Measurements from ENCODE around the gene NOC4L. TPM values are rescaled to one million over a fixed set of nuclear protein-coding genes. Genes with fewer than 3 reads are reported as not detected.

NOC4L gene
- total and polyA plus RNA-seq, 9 donors = 5.7 to 16.0 (median 12.2) TPM

DNA sequence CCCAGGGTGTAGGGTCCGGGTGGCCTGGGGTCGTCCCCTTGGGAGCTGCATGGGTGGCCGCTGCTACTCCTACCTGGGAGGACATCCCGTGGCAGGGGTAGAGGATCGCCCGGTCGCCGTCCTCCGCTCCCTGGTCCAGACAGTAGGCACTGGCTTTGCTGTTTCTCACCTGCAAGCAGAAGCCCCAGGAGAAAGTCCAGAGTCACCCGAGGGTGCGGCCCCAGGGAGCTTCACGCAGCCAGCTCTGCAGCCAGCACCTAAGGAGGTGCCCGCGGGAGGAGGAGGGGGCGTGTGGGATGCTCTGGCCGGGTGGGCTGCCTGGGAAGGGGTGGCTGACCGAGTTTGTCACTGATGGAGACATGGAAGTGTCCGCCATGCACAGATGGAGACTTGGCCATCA, 54.8 kb downstream of the NOC4L start:
- DNase-seq = no peak
- WGBS (ENCODE audit: insufficient coverage) = 75% methylated on average over 18 of the region's 18 CpGs
- H3K27ac ChIP-seq (ENCODE audit: low read length) = no peak overlapping the region
- no peaks in the 10 kb centered on the region for H3K36me3 ChIP-seq (ENCODE audit: control insufficient read depth, insufficient read depth, low read length)
- H3K9me3 ChIP-seq (replicated peaks; ENCODE audit: control insufficient read depth, low read depth, low read length) = peaks cover 3% of the 10 kb centered on the region
- H3K4me3 ChIP-seq (ENCODE audit: low read length) = no peak overlapping the region
- H3K4me1 ChIP-seq (ENCODE audit: control insufficient read depth, insufficient read depth, low read length) = peaks cover 32% of the 10 kb centered on the region
- H3K27me3 ChIP-seq (ENCODE audit: control insufficient read depth, insufficient read depth, low read length) = peaks cover 28% of the 10 kb centered on the region

DNA sequence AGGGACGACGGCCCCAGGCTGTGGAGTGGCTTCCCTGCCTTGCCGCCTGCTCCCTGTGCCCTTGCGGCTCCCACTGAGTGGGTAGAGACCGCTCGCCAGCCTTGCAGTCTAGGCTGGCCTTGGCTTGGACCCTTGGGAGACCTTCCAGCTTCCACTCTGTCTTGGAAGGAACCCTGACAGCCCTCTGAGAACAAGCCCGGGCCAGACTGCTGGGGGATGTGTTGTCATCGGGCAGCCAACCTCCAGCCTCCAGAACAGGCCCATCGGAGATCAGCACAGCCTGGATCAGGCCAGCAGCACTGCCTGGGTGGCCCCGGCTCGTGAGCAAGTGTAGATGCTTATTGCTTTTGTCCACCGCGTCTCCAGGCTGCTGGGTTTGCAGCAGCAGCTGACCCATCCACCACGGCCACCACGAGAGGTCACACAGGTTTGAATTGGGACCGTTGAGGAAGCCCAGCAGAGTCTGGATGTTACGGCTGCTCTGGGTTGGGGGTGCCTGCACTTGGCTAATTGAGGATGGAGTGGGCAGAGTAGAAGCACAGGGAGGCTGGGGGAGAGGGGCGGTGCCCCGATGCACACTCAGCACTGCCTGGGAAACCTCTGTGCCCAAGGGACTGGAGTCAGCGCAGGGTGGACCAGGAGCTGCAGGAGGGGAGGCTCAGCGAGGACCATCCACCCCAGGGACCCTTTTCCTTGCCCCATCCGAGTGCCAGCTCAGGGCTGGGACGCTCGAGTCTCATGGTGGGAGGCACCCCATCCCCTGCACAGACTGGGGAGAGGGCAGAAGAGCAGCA, 55.5 kb downstream of the NOC4L start:
- DNase-seq = no peak
- peaks cover 31% of the 10 kb centered on the region for H3K27me3 ChIP-seq (ENCODE audit: control insufficient read depth, insufficient read depth, low read length)
- H3K36me3 ChIP-seq (ENCODE audit: control insufficient read depth, insufficient read depth, low read length) = no peaks in the 10 kb centered on the region
- H3K4me3 ChIP-seq (ENCODE audit: low read length) = no peak overlapping the region
- no peaks in the 10 kb centered on the region for H3K9me3 ChIP-seq (replicated peaks; ENCODE audit: control insufficient read depth, low read depth, low read length)
- 71% methylated on average over 22 of the region's 24 CpGs for WGBS (ENCODE audit: insufficient coverage)
- H3K4me1 ChIP-seq (ENCODE audit: control insufficient read depth, insufficient read depth, low read length) = peaks cover 36% of the 10 kb centered on the region
- no peak overlapping the region for H3K27ac ChIP-seq (ENCODE audit: low read length)

GRCh38 chr12:132200800-132201199, 56.5 kb downstream of the NOC4L start:
- no peak for DNase-seq
- H3K9me3 ChIP-seq (replicated peaks; ENCODE audit: control insufficient read depth, low read depth, low read length) = no peaks in the 10 kb centered on the region
- peaks cover 44% of the 10 kb centered on the region for H3K4me1 ChIP-seq (ENCODE audit: control insufficient read depth, insufficient read depth, low read length)
- H3K4me3 ChIP-seq (ENCODE audit: low read length) = no peak overlapping the region
- no peaks in the 10 kb centered on the region for H3K36me3 ChIP-seq (ENCODE audit: control insufficient read depth, insufficient read depth, low read length)
- H3K27ac ChIP-seq (ENCODE audit: low read length) = no peak overlapping the region
- 91% methylated on average over 19 of the region's 19 CpGs for WGBS (ENCODE audit: insufficient coverage)
- H3K27me3 ChIP-seq (ENCODE audit: control insufficient read depth, insufficient read depth, low read length) = peaks cover 42% of the 10 kb centered on the region

DNA sequence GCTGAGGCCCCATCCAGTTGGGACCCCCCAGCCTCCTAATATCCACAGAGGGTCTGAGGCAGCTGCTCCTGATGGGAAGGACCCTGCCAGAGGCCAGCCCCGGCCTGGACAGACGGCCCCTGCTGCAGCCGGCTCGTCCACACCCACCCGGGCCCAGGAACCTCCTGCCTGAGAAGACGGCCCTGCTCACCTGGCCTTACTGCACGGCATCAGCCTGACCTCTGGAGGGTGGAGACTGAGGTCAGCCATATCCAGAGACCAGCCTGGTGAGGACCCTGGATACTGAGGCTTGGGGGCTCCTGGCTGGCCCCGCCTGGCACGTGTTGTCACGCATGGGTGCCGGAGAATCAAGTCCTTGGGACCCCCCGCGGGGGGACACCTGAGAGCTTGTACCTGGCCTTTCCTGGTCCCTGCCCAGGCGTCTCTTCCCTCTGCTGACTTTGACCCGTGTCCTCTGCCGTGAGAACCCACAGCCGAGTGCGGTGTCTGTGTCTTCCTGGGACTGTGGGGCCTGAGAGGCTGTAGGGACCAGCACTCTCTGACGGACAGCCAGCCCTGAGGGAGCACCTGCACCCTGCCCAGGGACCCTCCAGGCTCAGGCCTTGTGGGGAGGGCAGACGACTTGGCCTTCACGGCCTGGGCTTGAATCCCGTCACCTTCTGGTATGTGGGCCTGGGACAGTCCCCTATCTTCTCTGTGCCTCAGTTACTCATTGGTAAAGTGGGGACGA, 57.3 kb downstream of the NOC4L start:
- 87% methylated on average over 23 of the region's 23 CpGs for WGBS (ENCODE audit: insufficient coverage)
- no peak for DNase-seq
- Histone ChIP-seq H3K27ac (ENCODE audit: low read length) (no peak overlapping the region), H3K4me3 (ENCODE audit: low read length) (no peak overlapping the region), H3K9me3 (replicated peaks; ENCODE audit: control insufficient read depth, low read depth, low read length) (no peaks in the 10 kb centered on the region), H3K4me1 (ENCODE audit: control insufficient read depth, insufficient read depth, low read length) (peaks cover 37% of the 10 kb centered on the region), H3K36me3 (ENCODE audit: control insufficient read depth, insufficient read depth, low read length) (no peaks in the 10 kb centered on the region), H3K27me3 (ENCODE audit: control insufficient read depth, insufficient read depth, low read length) (peaks cover 47% of the 10 kb centered on the region)

Other genes starting within 250 kb of the NOC4L start
- 5.1 TPM for gene ULK1, start 249.8 kb upstream of the NOC4L start, total RNA-seq
- 10 to 100 TPM; 15.0 to 27.7 (median 22.4) TPM for gene ULK1, start 249.8 kb upstream of the NOC4L start, polyA plus RNA-seq (ENCODE audit: insufficient read depth in 1 of 8, insufficient read length in 8 of 8, low replicate concordance in 1 of 8)
- 6.5 TPM for gene PUS1, start 215.2 kb upstream of the NOC4L start, total RNA-seq
- gene PUS1, start 215.2 kb upstream of the NOC4L start, polyA plus RNA-seq (ENCODE audit: insufficient read depth in 1 of 8, insufficient read length in 8 of 8, low replicate concordance in 1 of 8) = 10 to 100 TPM; 10.5 to 18.5 (median 13.3) TPM
- 9.0 TPM for gene EP400, start 194.5 kb upstream of the NOC4L start, total RNA-seq
- 10 to 100 TPM; 17.3 to 30.5 (median 23.6) TPM for gene EP400, start 194.5 kb upstream of the NOC4L start, polyA plus RNA-seq (ENCODE audit: insufficient read depth in 1 of 8, insufficient read length in 8 of 8, low replicate concordance in 1 of 8)
- 5.7 TPM for gene DDX51, start 138 bp upstream of the NOC4L start, total RNA-seq
- gene DDX51, start 138 bp upstream of the NOC4L start, polyA plus RNA-seq (ENCODE audit: insufficient read depth in 1 of 8, insufficient read length in 8 of 8, low replicate concordance in 1 of 8) = 10 to 100 TPM in 7 of 8 donors, 1 to 10 TPM in 1; 9.4 to 18.0 (median 14.7) TPM
- gene GALNT9, start 185.1 kb downstream of the NOC4L start, total RNA-seq = 0.93 TPM
- 1 to 10 TPM in 7 of 8 donors, under 1 TPM in 1; 0.91 to 3.0 (median 2.1) TPM for gene GALNT9, start 185.1 kb downstream of the NOC4L start, polyA plus RNA-seq (ENCODE audit: insufficient read depth in 1 of 8, insufficient read length in 8 of 8, low replicate concordance in 1 of 8)